DND-41 (cell line): ENCODE measurements around the gene FADS6.

Source experiments
- ATAC-seq: fragments of 200-7000 bp; cut with Tn5 transposase; 3 replicates; pipeline ENCODE4 v1.9.1; 2021; ENCODE audit warnings: low read depth; ENCODE audit not compliant: insufficient read depth
- DNase-seq: peaks from one replicate; pipeline ENCODE4 v3.0.0-alpha.2; 2020
- H2AFZ ChIP-seq: 2 replicates; pipeline ENCODE4 v1.6.0; 2012; ENCODE audit warnings: low read depth, low read length
- H3K27ac ChIP-seq: 2 replicates; pipeline ENCODE4 v1.5.1; 2012; ENCODE audit warnings: low read length, inconsistent platforms
- H3K27me3 ChIP-seq: fragments of 200-600 bp; sonication (generic); 2 replicates; pipeline ENCODE4 v1.6.0; 2012; ENCODE audit warnings: low read length, mild to moderate bottlenecking, inconsistent platforms; ENCODE audit not compliant: insufficient read depth, poor library complexity
- H3K36me3 ChIP-seq: 2 replicates; pipeline ENCODE4 v1.5.1; 2012; ENCODE audit warnings: low read length, inconsistent platforms; ENCODE audit not compliant: insufficient read depth
- H3K4me1 ChIP-seq: 2 replicates; pipeline ENCODE4 v1.5.1; 2012; ENCODE audit warnings: mild to moderate bottlenecking, low read length; ENCODE audit not compliant: insufficient read depth
- H3K4me2 ChIP-seq: 2 replicates; pipeline ENCODE4 v1.6.0; 2012; ENCODE audit warnings: mild to moderate bottlenecking, moderate library complexity, low read length, inconsistent platforms; ENCODE audit not compliant: insufficient read depth
- H3K4me3 ChIP-seq, 2 experiments: fragments of 200-600 bp in 1 of 2; shearing (Covaris generic) in 1 of 2; 2 replicates each; pipeline ENCODE4 v1.5.1; 2012 to 2016; ENCODE audit warnings: inconsistent platforms in 2 of 2, low read length in 2 of 2, mild to moderate bottlenecking in 2 of 2, low read depth in 1 of 2, moderate library complexity in 1 of 2
- H3K79me2 ChIP-seq: 2 replicates; pipeline ENCODE4 v1.6.0; 2012; ENCODE audit warnings: low read length, inconsistent platforms; ENCODE audit not compliant: insufficient read depth
- H3K9ac ChIP-seq: 2 replicates; pipeline ENCODE4 v1.6.0; 2012; ENCODE audit warnings: low read depth, mild to moderate bottlenecking, inconsistent platforms, low read length, moderate library complexity
- H3K9me3 ChIP-seq: 2 replicates; pipeline ENCODE4 v1.5.1; 2012; ENCODE audit warnings: low read length, moderate library complexity, mild to moderate bottlenecking, inconsistent platforms; ENCODE audit not compliant: insufficient read depth, severe bottlenecking
- H4K20me1 ChIP-seq: 2 replicates; pipeline ENCODE4 v1.6.0; 2012; ENCODE audit warnings: low read length; ENCODE audit not compliant: insufficient read depth
- CTCF ChIP-seq: IDR thresholded peaks from 2 replicates; pipeline ENCODE4 v1.5.1; 2012; ENCODE audit warnings: borderline replicate concordance, low read length, moderate library complexity, mild to moderate bottlenecking; ENCODE audit not compliant: poor library complexity, severe bottlenecking; ENCODE audit errors: extremely low read depth
- EZH2 ChIP-seq: IDR thresholded peaks from 3 replicates; pipeline ENCODE4 v1.6.1; 2012; ENCODE audit warnings: borderline replicate concordance, low read depth, mild to moderate bottlenecking, moderate library complexity, low read length, inconsistent platforms; ENCODE audit not compliant: severe bottlenecking

The FADS6 gene

GRCh38 chr17:74857191-74857590 lies 36.2 kb downstream of the FADS6 start:
- Histone ChIP-seq H3K36me3 (no peaks in the 10 kb centered on the region), H2AFZ (no peak overlapping the region), H3K4me2 (no peak overlapping the region), H4K20me1 (peaks cover 5% of the 10 kb centered on the region; the same call in 1 of the 2 replicates), H3K4me1 (peaks cover 21% of the 10 kb centered on the region), H3K9ac (no peak overlapping the region), H3K27ac (no peak overlapping the region), H3K9me3 (no peaks in the 10 kb centered on the region), H3K4me3 (no peak overlapping the region), H3K79me2 (no peaks in the 10 kb centered on the region), H3K27me3 (peaks cover 6% of the 10 kb centered on the region)
- DNase-seq (no peak), ATAC-seq (no peak)
- TF ChIP-seq CTCF (no peak), EZH2 (no peak)

GRCh38 chr17:74856112-74856511 lies 37.3 kb downstream of the FADS6 start:
- peaks cover 21% of the 10 kb centered on the region for H3K4me1 ChIP-seq
- H3K36me3 ChIP-seq = no peaks in the 10 kb centered on the region
- H3K4me2 ChIP-seq = no peak overlapping the region
- H3K27me3 ChIP-seq = peaks cover 6% of the 10 kb centered on the region
- H3K27ac ChIP-seq = no peak overlapping the region
- DNase-seq = no peak
- no peak overlapping the region for H3K4me3 ChIP-seq
- no peaks in the 10 kb centered on the region for H3K79me2 ChIP-seq
- ATAC-seq = no peak
- TF ChIP-seq CTCF (no peak), EZH2 (no peak)
- no peak overlapping the region for H2AFZ ChIP-seq
- H3K9me3 ChIP-seq = no peaks in the 10 kb centered on the region
- H3K9ac ChIP-seq = no peak overlapping the region
- peaks cover 8% of the 10 kb centered on the region; the same call in 1 of the 2 replicates for H4K20me1 ChIP-seq

GRCh38 chr17:74855323-74855722 lies 38.1 kb downstream of the FADS6 start:
- Histone ChIP-seq H3K9me3 (no peaks in the 10 kb centered on the region), H3K9ac (no peak overlapping the region), H3K27me3 (peaks cover 6% of the 10 kb centered on the region), H3K79me2 (no peaks in the 10 kb centered on the region), H3K4me3 (no peak overlapping the region), H2AFZ (no peak overlapping the region), H4K20me1 (peaks cover 8% of the 10 kb centered on the region; the same call in 1 of the 2 replicates), H3K4me2 (no peak overlapping the region), H3K27ac (no peak overlapping the region), H3K4me1 (peaks cover 21% of the 10 kb centered on the region), H3K36me3 (no peaks in the 10 kb centered on the region)
- no peak for ATAC-seq
- TF ChIP-seq EZH2 (no peak), CTCF (no peak)
- DNase-seq = no peak

GRCh38 chr17:74854792-74855191 lies 38.6 kb downstream of the FADS6 start:
- no peak for ATAC-seq
- no peaks in the 10 kb centered on the region for H3K79me2 ChIP-seq
- no peak overlapping the region for H2AFZ ChIP-seq
- H3K36me3 ChIP-seq = no peaks in the 10 kb centered on the region
- no peak for DNase-seq
- peaks cover 11% of the 10 kb centered on the region; the same call in 1 of the 2 replicates for H4K20me1 ChIP-seq
- no peak overlapping the region for H3K4me2 ChIP-seq
- H3K27me3 ChIP-seq = peaks cover 2% of the 10 kb centered on the region
- no peak overlapping the region for H3K9ac ChIP-seq
- H3K9me3 ChIP-seq = no peaks in the 10 kb centered on the region
- H3K4me1 ChIP-seq = peaks cover 21% of the 10 kb centered on the region
- no peak overlapping the region for H3K4me3 ChIP-seq
- TF ChIP-seq CTCF (no peak), EZH2 (no peak)
- no peak overlapping the region for H3K27ac ChIP-seq
